LNCAP (cell line): Measurements from ENCODE around the gene ZNF837.

ENCODE experiments used
- TF ChIP-seq, protein P1 (sequence below): fragments of 450-650 bp; IDR thresholded peaks from 2 replicates; pipeline ENCODE4 v1.5.1; 2017; ENCODE audit warnings: mild to moderate bottlenecking

ZNF837 gene

GRCh38 chr19:58398087-58398486 lies 17.3 kb upstream of the ZNF837 start:
- TF ChIP-seq, protein P1, sequence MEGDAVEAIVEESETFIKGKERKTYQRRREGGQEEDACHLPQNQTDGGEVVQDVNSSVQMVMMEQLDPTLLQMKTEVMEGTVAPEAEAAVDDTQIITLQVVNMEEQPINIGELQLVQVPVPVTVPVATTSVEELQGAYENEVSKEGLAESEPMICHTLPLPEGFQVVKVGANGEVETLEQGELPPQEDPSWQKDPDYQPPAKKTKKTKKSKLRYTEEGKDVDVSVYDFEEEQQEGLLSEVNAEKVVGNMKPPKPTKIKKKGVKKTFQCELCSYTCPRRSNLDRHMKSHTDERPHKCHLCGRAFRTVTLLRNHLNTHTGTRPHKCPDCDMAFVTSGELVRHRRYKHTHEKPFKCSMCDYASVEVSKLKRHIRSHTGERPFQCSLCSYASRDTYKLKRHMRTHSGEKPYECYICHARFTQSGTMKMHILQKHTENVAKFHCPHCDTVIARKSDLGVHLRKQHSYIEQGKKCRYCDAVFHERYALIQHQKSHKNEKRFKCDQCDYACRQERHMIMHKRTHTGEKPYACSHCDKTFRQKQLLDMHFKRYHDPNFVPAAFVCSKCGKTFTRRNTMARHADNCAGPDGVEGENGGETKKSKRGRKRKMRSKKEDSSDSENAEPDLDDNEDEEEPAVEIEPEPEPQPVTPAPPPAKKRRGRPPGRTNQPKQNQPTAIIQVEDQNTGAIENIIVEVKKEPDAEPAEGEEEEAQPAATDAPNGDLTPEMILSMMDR, result no peak

DNA sequence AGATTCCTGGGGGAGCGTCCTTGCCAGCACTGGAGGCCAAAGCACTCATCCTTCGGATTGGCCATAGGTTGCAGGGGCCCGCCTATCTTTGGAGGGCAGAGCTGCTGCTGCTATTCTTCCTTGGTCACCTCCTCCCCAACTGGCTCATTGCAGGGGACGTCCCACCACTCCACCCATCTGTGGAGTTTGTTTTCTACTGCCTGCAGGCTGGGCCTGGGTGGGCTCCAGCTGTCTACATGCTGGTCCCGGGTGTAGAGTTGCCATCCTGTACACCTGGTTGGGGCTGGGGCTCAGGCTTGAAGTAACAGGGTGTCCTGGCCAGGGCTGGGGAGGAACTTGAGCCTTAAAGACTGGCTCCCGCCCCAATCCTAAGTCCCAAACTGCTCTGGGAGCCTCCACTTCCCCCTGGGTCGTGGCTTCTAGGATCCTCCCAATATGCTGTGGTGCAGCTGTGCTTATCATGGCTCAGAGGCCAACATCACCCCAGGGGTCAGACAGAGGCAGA lies 16.8 kb upstream of the ZNF837 start:
- TF ChIP-seq, protein P1, result no peak

GRCh38 chr19:58396691-58397532 lies 16.1 kb upstream of the ZNF837 start:
- TF ChIP-seq, protein P1, result no peak

DNA sequence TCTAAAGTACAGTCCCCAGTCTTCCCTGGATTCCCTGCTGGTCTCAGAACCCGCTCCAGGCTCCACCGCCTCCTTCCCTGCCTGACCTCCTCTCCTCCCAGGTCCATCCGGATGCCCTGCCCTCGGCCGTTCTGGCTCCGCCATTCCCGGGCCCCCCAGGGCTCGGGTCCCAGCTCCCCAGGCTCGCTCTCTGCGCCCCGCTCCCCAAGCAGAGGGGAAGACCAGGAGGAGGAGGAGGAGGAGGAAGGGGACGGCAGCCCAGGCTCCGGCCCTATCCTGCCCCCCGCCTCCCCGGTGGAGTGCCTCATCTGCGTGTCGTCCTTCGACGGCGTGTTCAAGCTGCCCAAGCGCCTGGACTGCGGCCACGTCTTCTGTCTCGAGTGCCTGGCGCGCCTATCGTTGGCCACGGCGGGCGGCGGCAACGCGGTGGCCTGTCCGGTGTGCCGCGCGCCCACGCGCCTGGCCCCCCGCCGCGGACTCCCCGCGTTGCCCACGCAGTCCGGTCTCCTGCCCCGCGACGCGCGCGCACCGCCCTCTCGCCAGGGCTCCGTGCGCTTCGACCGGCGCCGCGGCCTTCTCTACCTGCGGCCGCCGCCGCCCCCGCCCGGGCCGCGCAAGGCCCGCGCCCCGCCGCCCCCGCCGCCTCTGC lies 15.3 kb upstream of the ZNF837 start:
- TF ChIP-seq, protein P1, result no peak

DNA sequence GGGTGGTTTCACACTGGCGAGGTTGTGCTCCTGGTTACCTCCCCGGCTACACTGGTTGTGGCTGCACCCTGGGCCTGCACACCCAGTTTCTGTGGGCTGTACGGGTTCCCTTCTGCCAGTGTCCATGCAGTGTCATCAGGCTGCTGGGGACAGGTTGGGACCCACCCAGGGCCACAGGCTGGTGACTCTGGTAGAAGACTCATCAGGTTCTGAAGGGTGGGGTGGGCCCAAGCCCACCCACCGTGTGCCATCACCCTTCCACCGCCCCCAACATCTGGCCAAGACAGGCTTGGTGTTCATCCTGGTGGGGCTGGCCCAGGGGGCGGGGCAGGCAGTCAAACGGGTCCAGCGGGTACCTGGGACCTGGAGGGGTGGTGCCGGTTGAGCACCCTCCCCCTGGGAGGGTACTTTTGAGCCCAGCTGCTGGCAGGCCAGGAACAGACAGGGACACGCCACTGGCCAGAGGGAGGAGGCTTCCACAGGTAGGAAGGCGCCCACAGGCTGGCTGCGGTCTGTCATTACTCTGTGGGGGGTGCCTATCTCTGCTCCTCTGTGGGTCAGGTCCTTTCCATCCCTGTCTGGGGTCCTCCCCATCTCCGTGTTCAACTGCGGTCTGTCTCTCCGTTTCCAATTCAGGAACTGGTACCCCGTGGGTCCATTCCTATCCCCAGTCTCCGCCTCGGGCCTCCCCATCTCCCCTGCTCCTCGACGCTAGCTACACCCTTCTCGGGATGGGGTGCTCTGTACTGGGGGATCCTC lies 14.6 kb upstream of the ZNF837 start, which contains the start of gene RNF225:
RNF225 (plus strand) TSS at position 437 of the 759 bp plus-strand sequence. CDS start 434 bp downstream, outside the sequence.
- TF ChIP-seq, protein P1, result no peak

GRCh38 chr19:58394821-58395219 lies 14.0 kb upstream of the ZNF837 start:
- TF ChIP-seq, protein P1, result no peak

DNA sequence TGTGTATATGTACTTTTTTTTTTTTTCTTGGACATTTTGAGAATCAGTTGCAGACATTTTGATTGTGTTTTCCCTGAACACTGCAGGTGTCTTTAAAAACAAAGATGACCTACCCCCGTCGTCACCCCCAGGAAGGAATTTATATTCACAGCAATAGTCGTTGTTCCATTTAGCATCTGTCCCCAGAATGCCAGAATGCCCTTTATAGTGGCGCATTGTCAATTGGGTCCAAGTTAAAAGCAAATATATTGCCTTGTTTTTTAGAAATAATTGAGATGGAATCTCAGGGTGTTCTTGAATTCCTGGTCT lies 12.8 kb upstream of the ZNF837 start:
- TF ChIP-seq, protein P1, result no peak
